Measurements from ENCODE around the gene MPEG1. TPM values are rescaled to one million over a fixed set of nuclear protein-coding genes. Genes with fewer than 3 reads are reported as not detected.

The MPEG1 gene
- polyA plus RNA-seq, 1 donor (not counting 4 experiments of a cell fraction or from before 2014, with no cell fraction given), result not detected

- H3K27ac ChIP-seq (ENCODE audit: control insufficient read depth, insufficient read depth, low read length), result no peak overlapping the region
- H3K9me1 ChIP-seq (ENCODE audit: control insufficient read depth, extremely low read depth, insufficient read depth, low read length), result no peaks in the 10 kb centered on the region
- TF ChIP-seq CTCF (optimal IDR thresholded peaks at IDR 0.05 in 1 of 3, IDR thresholded peaks at IDR 0.05 in 1 of 3, conservative IDR thresholded peaks at IDR 0.05 in 1 of 3; ENCODE audit: extremely low read depth in 1 of 3, insufficient read depth in 2 of 3, low read length in 3 of 3) (no peak), EZH2 (IDR thresholded peaks at IDR 0.05; ENCODE audit: low read length) (no peak)
- H2AFZ ChIP-seq (ENCODE audit: control insufficient read depth, low read length), result no peak overlapping the region
- no peak overlapping the region for H3K9ac ChIP-seq (ENCODE audit: control insufficient read depth, extremely low read depth, insufficient read depth, low read length)
- no peak overlapping the region for H3K4me2 ChIP-seq (ENCODE audit: control insufficient read depth, extremely low read depth, insufficient read depth, low read depth, low read length)
- FAIRE-seq (no peak), DNase-seq (ENCODE audit: low read depth, low spot score) (no peak)
- dilution Hi-C loops (cut with MboI; ENCODE audit: extremely low pct_ligation_motif_present, low sequenced_read_pairs), result no loop called here
- no peak overlapping the region for H3K4me3 ChIP-seq (ENCODE audit: control insufficient read depth in 2 of 3, extremely low read depth in 1 of 3, insufficient read depth in 2 of 3, low read depth in 1 of 3, low read length in 3 of 3)
- no peaks in the 10 kb centered on the region for H3K36me3 ChIP-seq (ENCODE audit: control insufficient read depth in 2 of 2, extremely low read depth in 1 of 2, insufficient read depth in 2 of 2, low read length in 2 of 2)
- no peaks in the 10 kb centered on the region for H3K4me1 ChIP-seq (ENCODE audit: control insufficient read depth, extremely low read depth, insufficient read depth, low read length)
- no peaks in the 10 kb centered on the region for H3K9me3 ChIP-seq (ENCODE audit: control insufficient read depth, low read depth, low read length)
- no peaks in the 10 kb centered on the region for H3K79me2 ChIP-seq (ENCODE audit: control insufficient read depth, insufficient read depth, low read length)
- H3K27me3 ChIP-seq (ENCODE audit: control insufficient read depth, extremely low read depth, insufficient read depth, low read length), result no peaks in the 10 kb centered on the region
- H4K20me1 ChIP-seq (ENCODE audit: control insufficient read depth, extremely low read depth, insufficient read depth, low read length), result no peaks in the 10 kb centered on the region
Measured at GRCh38 chr11:59247531-59248227, 35.0 kb upstream of the MPEG1 start.

- dilution Hi-C loops (cut with MboI; ENCODE audit: extremely low pct_ligation_motif_present, low sequenced_read_pairs), result no loop called here
- H3K27ac ChIP-seq (ENCODE audit: control insufficient read depth, insufficient read depth, low read length), result no peak overlapping the region
- H3K9me3 ChIP-seq (ENCODE audit: control insufficient read depth, low read depth, low read length), result no peaks in the 10 kb centered on the region
- H3K4me2 ChIP-seq (ENCODE audit: control insufficient read depth, extremely low read depth, insufficient read depth, low read depth, low read length), result no peak overlapping the region
- no peak overlapping the region for H2AFZ ChIP-seq (ENCODE audit: control insufficient read depth, low read length)
- no peaks in the 10 kb centered on the region for H3K27me3 ChIP-seq (ENCODE audit: control insufficient read depth, extremely low read depth, insufficient read depth, low read length)
- TF ChIP-seq EZH2 (IDR thresholded peaks at IDR 0.05; ENCODE audit: low read length) (no peak), CTCF (optimal IDR thresholded peaks at IDR 0.05 in 1 of 3, IDR thresholded peaks at IDR 0.05 in 1 of 3, conservative IDR thresholded peaks at IDR 0.05 in 1 of 3; ENCODE audit: extremely low read depth in 1 of 3, insufficient read depth in 2 of 3, low read length in 3 of 3) (no peak)
- no peaks in the 10 kb centered on the region for H3K4me1 ChIP-seq (ENCODE audit: control insufficient read depth, extremely low read depth, insufficient read depth, low read length)
- FAIRE-seq, result no peak
- H3K36me3 ChIP-seq (ENCODE audit: control insufficient read depth in 2 of 2, extremely low read depth in 1 of 2, insufficient read depth in 2 of 2, low read length in 2 of 2), result no peaks in the 10 kb centered on the region
- H3K9me1 ChIP-seq (ENCODE audit: control insufficient read depth, extremely low read depth, insufficient read depth, low read length), result no peaks in the 10 kb centered on the region
- no peaks in the 10 kb centered on the region for H3K79me2 ChIP-seq (ENCODE audit: control insufficient read depth, insufficient read depth, low read length)
- no peak for DNase-seq (ENCODE audit: low read depth, low spot score)
- no peaks in the 10 kb centered on the region for H4K20me1 ChIP-seq (ENCODE audit: control insufficient read depth, extremely low read depth, insufficient read depth, low read length)
- no peak overlapping the region for H3K9ac ChIP-seq (ENCODE audit: control insufficient read depth, extremely low read depth, insufficient read depth, low read length)
- no peak overlapping the region for H3K4me3 ChIP-seq (ENCODE audit: control insufficient read depth in 2 of 3, extremely low read depth in 1 of 3, insufficient read depth in 2 of 3, low read depth in 1 of 3, low read length in 3 of 3)
Measured at GRCh38 chr11:59243633-59244032, 30.9 kb upstream of the MPEG1 start.
